Renal pelvis (tissue), 4 donors: ENCODE measurements around the gene BCAR3. TPM values are rescaled to one million over a fixed set of nuclear protein-coding genes. Genes with fewer than 3 reads are reported as not detected.
"Not testable (repeated sequence)": the region's sequence is repeated elsewhere in the genome, so short reads cannot be mapped to it uniquely, and the experiment has no call there.

Source experiments
- DNase-seq: peaks from one replicate; pipeline ENCODE4 v3.0.0-alpha.2; 2013
- polyA plus RNA-seq, 3 donors: library from polyadenylated mRNA; unstranded; fragments of 120-200 nt; gene quantifications; one replicate each; pipeline ENCODE4 v1.2.1, GENCODE V29; 2013; ENCODE audit not compliant: insufficient read length in 3 of 3

Gene BCAR3
- polyA plus RNA-seq, 3 donors, result 21.9 to 23.1 (median 23.1) TPM

- DNase-seq, result no peak
Observed at GRCh38 chr1:93671099-93671621, 10.5 kb downstream of the BCAR3 start.

- DNase-seq, result no peak
Observed at GRCh38 chr1:93670141-93670540, 11.5 kb downstream of the BCAR3 start.

GRCh38 chr1:93669369-93669768 lies 12.3 kb downstream of the BCAR3 start:
- no peak for DNase-seq

- DNase-seq, result no peak
Observed at GRCh38 chr1:93668951-93669350, 12.7 kb downstream of the BCAR3 start.

- no peak for DNase-seq
Observed at GRCh38 chr1:93668121-93668520, 13.5 kb downstream of the BCAR3 start.

- no peak for DNase-seq
Observed at GRCh38 chr1:93667642-93668041, 14.0 kb downstream of the BCAR3 start.

GRCh38 chr1:93666613-93667384 lies 14.8 kb downstream of the BCAR3 start:
- no peak for DNase-seq

GRCh38 chr1:93665015-93665414 lies 16.6 kb downstream of the BCAR3 start:
- DNase-seq, result no peak

GRCh38 chr1:93663208-93663614 lies 18.4 kb downstream of the BCAR3 start:
- no peak for DNase-seq

GRCh38 chr1:93662481-93663207 lies 19.0 kb downstream of the BCAR3 start:
- DNase-seq, result no peak

GRCh38 chr1:93661829-93662474 lies 19.7 kb downstream of the BCAR3 start:
- DNase-seq, result no peak

- not testable (repeated sequence) for DNase-seq
Observed at GRCh38 chr1:93661341-93661740, 20.3 kb downstream of the BCAR3 start.

GRCh38 chr1:93659822-93660503 lies 21.7 kb downstream of the BCAR3 start:
- no peak for DNase-seq

GRCh38 chr1:93658188-93658587 lies 23.4 kb downstream of the BCAR3 start:
- DNase-seq, result no peak

GRCh38 chr1:93656491-93656890 lies 25.1 kb downstream of the BCAR3 start:
- DNase-seq, result no peak

GRCh38 chr1:93653656-93654055 lies 28.0 kb downstream of the BCAR3 start:
- no peak for DNase-seq

GRCh38 chr1:93652323-93652949 lies 29.2 kb downstream of the BCAR3 start:
- no peak for DNase-seq

- DNase-seq, result no peak
Observed at GRCh38 chr1:93651695-93652094, 29.9 kb downstream of the BCAR3 start.

- DNase-seq, result not testable (repeated sequence)
Observed at GRCh38 chr1:93650159-93650558, 31.5 kb downstream of the BCAR3 start.

GRCh38 chr1:93649231-93649630 lies 32.4 kb downstream of the BCAR3 start:
- DNase-seq, result no peak

GRCh38 chr1:93648656-93649055 lies 33.0 kb downstream of the BCAR3 start:
- DNase-seq, result no peak

GRCh38 chr1:93641527-93641926 lies 40.1 kb downstream of the BCAR3 start:
- no peak for DNase-seq
